Measurements from ENCODE around the gene ARHGEF4.

The ARHGEF4 gene, protein sequence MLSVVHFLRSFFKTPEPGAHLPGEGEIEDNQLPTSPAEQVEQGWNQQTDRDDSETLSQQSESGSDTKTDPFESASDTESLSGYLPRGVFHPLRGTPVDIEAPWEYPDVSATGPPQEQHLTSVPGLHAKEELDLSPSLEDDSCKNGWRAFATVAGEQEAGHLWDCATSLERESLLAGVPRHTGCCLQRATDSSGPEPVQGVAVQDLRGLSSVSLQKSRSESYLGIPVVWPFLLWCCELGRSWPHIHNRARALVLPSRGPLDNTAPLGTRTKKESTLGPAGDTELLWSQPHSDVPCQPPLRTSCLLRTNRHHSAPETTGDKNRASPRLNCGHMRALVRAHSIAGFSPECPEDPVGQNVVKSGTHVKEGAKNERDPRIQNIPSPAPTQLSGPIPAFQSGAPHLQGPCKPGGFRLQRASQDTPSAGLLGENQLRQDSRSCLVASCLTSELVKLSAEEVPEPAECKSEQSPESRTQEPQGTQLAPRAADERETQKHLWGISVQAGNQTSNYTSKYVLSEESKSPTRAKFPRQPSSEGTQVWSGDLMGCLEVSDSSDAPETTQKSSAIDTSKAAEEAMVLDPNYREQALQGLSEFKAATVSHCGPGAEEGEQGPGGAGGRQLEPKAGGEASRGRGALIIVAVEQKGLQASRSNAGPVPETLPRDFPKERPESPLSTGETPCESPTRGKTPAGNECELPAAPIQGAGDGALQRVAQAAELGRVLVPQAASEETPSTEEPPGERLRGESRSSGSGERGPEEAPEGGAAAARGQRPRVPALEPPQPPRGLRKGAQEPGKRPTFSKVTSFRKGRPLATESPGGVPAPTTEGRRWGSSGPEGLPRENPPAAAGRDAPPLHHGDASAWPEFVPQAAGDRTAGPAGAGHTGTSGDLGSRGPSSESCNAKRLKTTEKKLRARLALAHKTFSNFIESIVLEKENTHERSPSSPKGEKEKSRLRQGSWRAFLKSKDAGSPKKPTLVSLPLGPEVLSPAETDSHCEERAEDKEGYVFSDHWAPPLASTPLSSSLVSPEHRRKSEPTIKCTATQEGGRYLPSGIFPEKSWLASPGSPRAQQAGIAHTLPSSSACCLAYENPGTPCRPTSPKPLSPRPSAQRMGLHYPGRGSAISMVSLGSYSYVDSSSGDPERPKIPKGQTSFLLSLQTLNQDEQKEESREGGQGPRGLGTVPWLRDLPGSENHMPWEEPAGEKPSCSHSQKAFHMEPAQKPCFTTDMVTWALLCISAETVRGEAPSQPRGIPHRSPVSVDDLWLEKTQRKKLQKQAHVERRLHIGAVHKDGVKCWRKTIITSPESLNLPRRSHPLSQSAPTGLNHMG (N-terminal part only)

DNA sequence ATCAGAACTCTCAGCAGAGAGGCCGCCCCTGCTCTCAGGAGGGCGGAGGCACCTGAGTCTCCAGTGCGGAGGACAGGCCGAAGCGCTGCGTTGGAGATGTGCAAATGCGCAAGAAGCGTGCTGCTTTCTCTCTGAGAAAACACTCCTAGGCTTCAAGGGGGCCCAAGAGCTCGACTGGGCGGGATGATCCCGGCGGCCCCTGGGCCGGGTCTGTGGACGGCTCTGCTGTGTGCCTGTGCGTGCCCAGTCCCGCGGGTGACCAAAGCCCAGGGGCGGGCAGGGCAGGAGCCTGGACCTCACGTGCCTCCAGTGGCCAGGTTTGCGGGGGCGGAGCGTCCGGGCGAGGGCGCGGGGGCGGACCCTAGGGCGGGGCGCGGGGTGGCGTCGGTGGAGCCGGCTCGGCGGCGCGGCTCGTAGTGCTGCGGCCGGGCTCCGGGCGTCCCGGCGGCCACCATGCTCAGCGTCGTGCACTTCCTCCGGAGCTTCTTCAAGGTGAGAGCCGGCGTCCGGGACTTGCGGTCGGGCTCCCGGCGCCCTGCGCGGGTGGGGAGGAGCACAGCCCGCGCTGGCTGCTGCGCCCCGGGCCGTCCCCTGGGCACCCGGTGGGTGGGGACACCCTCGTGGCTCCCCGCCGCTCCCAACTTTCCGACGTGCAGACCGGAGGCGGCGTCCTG is at the start of gene ARHGEF4:
Gene ARHGEF4, plus strand, starts transcription at position 414 of the 674 bp plus-strand sequence. Its CDS starts 40 bp downstream, at position 454.
- TF ChIP-seq, protein P1, sequence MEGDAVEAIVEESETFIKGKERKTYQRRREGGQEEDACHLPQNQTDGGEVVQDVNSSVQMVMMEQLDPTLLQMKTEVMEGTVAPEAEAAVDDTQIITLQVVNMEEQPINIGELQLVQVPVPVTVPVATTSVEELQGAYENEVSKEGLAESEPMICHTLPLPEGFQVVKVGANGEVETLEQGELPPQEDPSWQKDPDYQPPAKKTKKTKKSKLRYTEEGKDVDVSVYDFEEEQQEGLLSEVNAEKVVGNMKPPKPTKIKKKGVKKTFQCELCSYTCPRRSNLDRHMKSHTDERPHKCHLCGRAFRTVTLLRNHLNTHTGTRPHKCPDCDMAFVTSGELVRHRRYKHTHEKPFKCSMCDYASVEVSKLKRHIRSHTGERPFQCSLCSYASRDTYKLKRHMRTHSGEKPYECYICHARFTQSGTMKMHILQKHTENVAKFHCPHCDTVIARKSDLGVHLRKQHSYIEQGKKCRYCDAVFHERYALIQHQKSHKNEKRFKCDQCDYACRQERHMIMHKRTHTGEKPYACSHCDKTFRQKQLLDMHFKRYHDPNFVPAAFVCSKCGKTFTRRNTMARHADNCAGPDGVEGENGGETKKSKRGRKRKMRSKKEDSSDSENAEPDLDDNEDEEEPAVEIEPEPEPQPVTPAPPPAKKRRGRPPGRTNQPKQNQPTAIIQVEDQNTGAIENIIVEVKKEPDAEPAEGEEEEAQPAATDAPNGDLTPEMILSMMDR (IDR thresholded peaks at IDR 0.05; ENCODE audit: insufficient read depth, low read depth, low read length, missing control alignments) = no peak
- H3K4me3 ChIP-seq (ENCODE audit: low read length) = peak within 1 kb of the TSS; percentile 79
- peak; percentile 51 for DNase-seq (ENCODE audit: low read depth)

DNA sequence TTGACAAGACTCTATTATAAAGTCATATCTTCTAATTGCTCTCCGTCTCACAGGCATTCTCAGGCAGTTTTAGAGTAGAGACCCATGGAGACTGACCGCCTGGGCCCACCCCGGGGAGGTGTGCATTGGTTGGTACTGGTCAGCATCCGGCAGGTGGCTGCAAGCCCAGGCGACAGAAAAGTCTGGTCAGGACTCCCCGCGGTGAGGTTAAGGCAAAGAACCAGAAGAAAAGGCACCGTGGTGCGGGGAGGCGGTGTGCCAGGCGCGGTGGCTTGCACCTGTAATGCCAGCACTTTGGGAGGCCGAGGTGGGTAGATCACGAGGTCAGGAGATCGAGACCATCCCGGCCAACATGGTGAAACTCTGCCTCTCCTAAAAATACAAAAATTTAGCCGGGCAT is 48.9 kb upstream of the ARHGEF4 start:
- TF ChIP-seq, protein P1 (IDR thresholded peaks at IDR 0.05; ENCODE audit: insufficient read depth, low read depth, low read length, missing control alignments) = no peak
- no peak overlapping the region for H3K4me3 ChIP-seq (ENCODE audit: low read length)
- no peak for DNase-seq (ENCODE audit: low read depth)

DNA sequence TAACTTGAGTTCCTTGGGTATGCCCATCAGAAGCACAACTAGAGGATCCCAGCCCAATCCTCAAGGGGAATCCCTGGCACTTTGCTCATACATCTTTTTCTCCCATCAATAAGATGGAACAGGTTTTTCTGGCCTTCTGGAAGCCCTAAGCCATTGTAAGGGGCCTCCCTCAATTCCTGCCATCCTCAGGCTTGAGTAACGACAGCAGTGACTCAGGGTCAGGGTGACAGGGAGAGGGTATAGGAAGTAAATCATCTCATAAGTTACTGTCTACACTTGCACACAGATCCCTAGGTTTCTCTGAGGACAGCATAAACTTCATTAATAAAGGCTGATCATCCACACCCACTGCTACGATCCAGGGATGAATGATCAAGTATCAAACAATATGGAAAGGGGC is 46.4 kb upstream of the ARHGEF4 start:
- TF ChIP-seq, protein P1 (IDR thresholded peaks at IDR 0.05; ENCODE audit: insufficient read depth, low read depth, low read length, missing control alignments) = no peak
- H3K4me3 ChIP-seq (ENCODE audit: low read length) = no peak overlapping the region
- peak; percentile 56 for DNase-seq (ENCODE audit: low read depth)

DNA sequence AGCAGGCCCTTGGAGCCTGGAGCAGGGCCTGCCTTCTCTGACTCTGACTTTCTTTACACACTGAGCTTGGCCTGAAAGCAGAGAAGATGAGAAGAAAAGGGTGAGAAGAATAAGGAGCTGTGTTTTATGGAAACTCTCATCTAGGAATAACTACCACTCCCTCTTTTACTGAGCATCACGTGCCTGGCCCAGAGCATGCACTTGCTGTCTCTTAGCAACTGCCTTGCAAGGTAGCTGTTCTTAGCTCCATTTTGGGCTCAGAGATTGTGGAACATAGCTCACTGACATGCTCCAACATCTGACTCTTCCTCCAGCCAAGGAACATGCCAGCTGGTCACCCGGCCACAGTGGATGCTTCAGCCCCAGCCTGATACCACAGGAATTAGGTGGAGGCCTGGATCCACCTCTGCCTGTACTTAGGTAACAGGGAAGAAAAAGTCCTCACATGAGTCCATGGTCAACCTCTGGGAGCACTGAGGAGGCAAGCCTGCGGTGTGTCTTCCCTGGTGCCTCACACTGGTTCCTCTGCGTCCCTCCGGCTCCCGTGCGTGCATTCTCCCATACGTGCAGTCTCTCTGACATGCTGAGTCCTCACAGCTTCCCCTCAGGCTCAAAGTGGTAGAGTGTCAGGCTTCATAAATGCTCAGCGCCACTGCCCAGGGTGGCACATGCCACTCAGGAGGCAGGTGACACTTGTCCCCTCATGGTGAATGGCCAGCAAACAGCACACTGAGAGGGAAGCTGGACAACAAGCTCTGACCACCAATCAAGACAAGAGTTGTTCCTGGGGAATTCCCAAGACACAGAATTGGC is 45.7 kb upstream of the ARHGEF4 start:
- no peak overlapping the region for H3K4me3 ChIP-seq (ENCODE audit: low read length)
- TF ChIP-seq, protein P1 (IDR thresholded peaks at IDR 0.05; ENCODE audit: insufficient read depth, low read depth, low read length, missing control alignments) = no peak
- DNase-seq (ENCODE audit: low read depth) = no peak

DNA sequence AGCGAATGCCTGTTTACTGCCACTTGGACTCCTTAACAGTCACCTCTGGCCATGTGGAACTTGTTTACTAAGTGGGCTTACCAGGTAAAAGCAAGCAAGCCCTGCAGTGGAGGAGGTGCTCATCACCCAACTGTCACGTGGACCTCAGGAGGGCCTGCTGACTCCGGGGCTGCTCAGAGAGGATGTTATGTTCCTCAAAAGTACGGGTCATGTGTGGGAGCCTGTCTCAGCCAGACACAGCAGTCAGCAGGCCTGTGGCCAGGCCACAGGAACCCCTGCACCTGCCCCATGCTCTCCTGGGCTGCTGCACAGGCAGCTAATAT is 45.1 kb upstream of the ARHGEF4 start:
- TF ChIP-seq, protein P1 (IDR thresholded peaks at IDR 0.05; ENCODE audit: insufficient read depth, low read depth, low read length, missing control alignments) = no peak

More for the DNA sequence above, 45.1 kb upstream of the ARHGEF4 start:
- no peak for DNase-seq (ENCODE audit: low read depth)
- H3K4me3 ChIP-seq (ENCODE audit: low read length) = no peak overlapping the region
